Vagina (tissue), 2 donors: ENCODE measurements around the gene PRKCE.

Source experiments
- POLR2A ChIP-seq, 2 donors: fragments of 450-650 bp; IDR thresholded peaks; one replicate each; pipeline ENCODE4 v1.6.1; 2017; ENCODE audit warnings: antibody characterized with exemption in 2 of 2, mild to moderate bottlenecking in 2 of 2, moderate library complexity in 2 of 2
- TF ChIP-seq, protein P1 (sequence below), 3 experiments: fragments of 450-650 bp in 2 of 3; fragments of 200-600 bp in 1 of 3; sonication (generic) in 1 of 3; IDR thresholded peaks; one replicate each; pipeline ENCODE4 v1.5.1; 2017 to 2019; ENCODE audit warnings: antibody characterized with exemption in 3 of 3, mild to moderate bottlenecking in 2 of 3, moderate library complexity in 2 of 3

DNA sequence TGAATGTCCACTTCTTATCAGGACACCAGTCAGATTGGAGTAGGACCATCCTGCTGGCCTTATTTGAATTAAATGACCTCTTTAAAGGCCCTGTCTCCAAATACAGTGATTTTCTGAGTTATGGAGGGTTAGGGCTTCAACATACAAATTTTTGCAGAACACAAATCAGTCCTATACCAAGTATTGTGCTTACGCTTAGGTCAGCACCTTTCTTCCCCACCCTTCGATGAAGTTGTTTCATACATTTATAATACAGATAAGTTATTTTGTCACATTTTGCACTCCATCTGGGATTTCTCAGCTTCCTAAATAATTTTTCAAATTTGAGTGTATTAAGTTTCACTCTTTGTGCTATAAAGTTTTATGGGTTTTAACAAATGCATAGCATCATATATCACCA lies 455.2 kb downstream of the PRKCE start:
- TF ChIP-seq, protein P1, sequence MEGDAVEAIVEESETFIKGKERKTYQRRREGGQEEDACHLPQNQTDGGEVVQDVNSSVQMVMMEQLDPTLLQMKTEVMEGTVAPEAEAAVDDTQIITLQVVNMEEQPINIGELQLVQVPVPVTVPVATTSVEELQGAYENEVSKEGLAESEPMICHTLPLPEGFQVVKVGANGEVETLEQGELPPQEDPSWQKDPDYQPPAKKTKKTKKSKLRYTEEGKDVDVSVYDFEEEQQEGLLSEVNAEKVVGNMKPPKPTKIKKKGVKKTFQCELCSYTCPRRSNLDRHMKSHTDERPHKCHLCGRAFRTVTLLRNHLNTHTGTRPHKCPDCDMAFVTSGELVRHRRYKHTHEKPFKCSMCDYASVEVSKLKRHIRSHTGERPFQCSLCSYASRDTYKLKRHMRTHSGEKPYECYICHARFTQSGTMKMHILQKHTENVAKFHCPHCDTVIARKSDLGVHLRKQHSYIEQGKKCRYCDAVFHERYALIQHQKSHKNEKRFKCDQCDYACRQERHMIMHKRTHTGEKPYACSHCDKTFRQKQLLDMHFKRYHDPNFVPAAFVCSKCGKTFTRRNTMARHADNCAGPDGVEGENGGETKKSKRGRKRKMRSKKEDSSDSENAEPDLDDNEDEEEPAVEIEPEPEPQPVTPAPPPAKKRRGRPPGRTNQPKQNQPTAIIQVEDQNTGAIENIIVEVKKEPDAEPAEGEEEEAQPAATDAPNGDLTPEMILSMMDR (IDR thresholded peaks at IDR 0.05), result no peak
- no peak for TF ChIP-seq POLR2A (IDR thresholded peaks at IDR 0.05)
